Measurements from ENCODE around the gene CDH13. TPM values are rescaled to one million over a fixed set of nuclear protein-coding genes. Genes with fewer than 3 reads are reported as not detected.

The CDH13 gene
- total and polyA plus RNA-seq, 2 donors (not counting 3 experiments of a cell fraction or from before 2014, with no cell fraction given) = 96.6 to 124 TPM

DNA sequence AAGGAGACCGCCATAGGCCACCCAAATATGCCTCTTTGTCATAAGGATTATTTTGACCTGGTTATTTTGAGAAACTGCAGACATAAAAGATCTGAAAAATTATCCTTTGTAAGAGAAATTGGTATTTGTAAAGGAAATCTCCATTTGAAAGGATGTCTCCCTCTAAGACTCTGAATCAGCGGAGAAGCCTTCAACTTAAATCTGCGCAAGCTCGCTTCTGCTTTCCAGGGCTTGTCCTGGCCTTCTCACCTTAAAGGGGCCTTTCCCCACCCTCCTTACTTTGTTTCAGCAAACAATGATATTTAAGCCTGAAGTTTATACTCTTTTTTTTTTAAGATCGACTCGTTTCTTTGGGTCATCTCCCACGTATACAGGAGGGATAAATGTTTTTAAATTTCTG, 1215.5 kb downstream of the CDH13 start:
- DNase-seq (ENCODE audit: low read depth, low spot score) (no peak), FAIRE-seq (no peak)
- intact Hi-C loops (cut with micrococcal nuclease) = no loop called here
- Histone ChIP-seq H2AFZ (ENCODE audit: low read depth, low read length) (no peak overlapping the region), H3K27ac (ENCODE audit: insufficient read depth, low read depth, low read length) (no peak overlapping the region), H3K79me2 (ENCODE audit: control insufficient read depth, insufficient read depth, low read length) (no peaks in the 10 kb centered on the region), H4K20me1 (replicated peaks; ENCODE audit: control insufficient read depth, extremely low read depth, insufficient read depth, low read length) (no peaks in the 10 kb centered on the region), H3K4me1 (ENCODE audit: control insufficient read depth, extremely low read depth, insufficient read depth, low read length) (no peaks in the 10 kb centered on the region), H3K27me3 (ENCODE audit: control insufficient read depth in 2 of 2, insufficient read depth in 2 of 2, low read length in 2 of 2) (peaks cover 0 to 2% of the 10 kb centered on the region in 2 experiments), H3K4me3 (replicated peaks in 1 of 3; ENCODE audit: insufficient read depth in 1 of 3, low read depth in 1 of 3, low read length in 3 of 3) (no peak overlapping the region), H3K9ac (replicated peaks; ENCODE audit: extremely low read depth, insufficient read depth, low read length) (no peak overlapping the region), H3K9me3 (replicated peaks; ENCODE audit: control insufficient read depth, insufficient read depth, low read length) (no peaks in the 10 kb centered on the region), H3K9me1 (replicated peaks; ENCODE audit: control insufficient read depth, extremely low read depth, insufficient read depth, low read length) (no peaks in the 10 kb centered on the region), H3K36me3 (ENCODE audit: control insufficient read depth in 2 of 2, extremely low read depth in 1 of 2, insufficient read depth in 2 of 2, low read length in 2 of 2) (no peaks in the 10 kb centered on the region), H3K4me2 (ENCODE audit: insufficient read depth, low read length) (no peak overlapping the region)
- no TSS peak for BruUV-seq (replicated peaks)
- ChIA-PET POLR2A (no interaction called here), CTCF (interaction anchor here (0.6 to 1.0 kb wide), 2 partner anchors 16 to 185 kb away, joined by 3 read pairs; no protein-coding TSS in a partner anchor)
- dilution Hi-C loops (cut with MboI; ENCODE audit: extremely low pct_ligation_motif_present, low sequenced_read_pairs) = no loop called here
- no peak for TF ChIP-seq GATA2 (IDR thresholded peaks at IDR 0.05; ENCODE audit: insufficient read depth, insufficient read length, low read depth, low read length)
- TF ChIP-seq POLR2A (IDR thresholded peaks at IDR 0.05; ENCODE audit: low read depth, low read length) = no peak
- no peak for TF ChIP-seq MYC (IDR thresholded peaks at IDR 0.05; ENCODE audit: low read depth, low read length)
- no peak for TF ChIP-seq EZH2 (IDR thresholded peaks at IDR 0.05; ENCODE audit: borderline replicate concordance, low read depth, low read length, severe bottlenecking)
- TF ChIP-seq POLR2AphosphoS5 (IDR thresholded peaks at IDR 0.05; ENCODE audit: insufficient read depth, low read depth, low read length) = no peak
- TF ChIP-seq, protein P1, sequence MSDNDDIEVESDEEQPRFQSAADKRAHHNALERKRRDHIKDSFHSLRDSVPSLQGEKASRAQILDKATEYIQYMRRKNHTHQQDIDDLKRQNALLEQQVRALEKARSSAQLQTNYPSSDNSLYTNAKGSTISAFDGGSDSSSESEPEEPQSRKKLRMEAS (IDR thresholded peaks at IDR 0.05; ENCODE audit: insufficient read depth, insufficient read length) = no peak
- no peak for TF ChIP-seq CTCF (IDR thresholded peaks at IDR 0.05; ENCODE audit: extremely low read depth in 1 of 2, insufficient read depth in 1 of 2, low read depth in 1 of 2, low read length in 2 of 2)
- no peak for TF ChIP-seq FOS (IDR thresholded peaks at IDR 0.05; ENCODE audit: borderline replicate concordance, insufficient read depth, low read length)
- no peak for TF ChIP-seq JUN (IDR thresholded peaks at IDR 0.05; ENCODE audit: borderline replicate concordance, insufficient read depth, insufficient read length, low read depth)

All from endothelial cell of umbilical vein (primary cell).